Mucosa of rectum (tissue), 2 donors: Measurements from ENCODE around the gene CUBN.

ENCODE experiments used
- H3K27ac ChIP-seq, 2 donors: one replicate each; pipeline ENCODE4 v1.7.0; 2013; ENCODE audit warnings: inconsistent platforms in 2 of 2, low read depth in 2 of 2, low read length in 2 of 2
- H3K27me3 ChIP-seq, 2 donors: one replicate each; pipeline ENCODE4 v1.7.0; 2013; ENCODE audit warnings: low read length in 2 of 2; ENCODE audit not compliant: control insufficient read depth in 2 of 2, insufficient read depth in 2 of 2
- H3K36me3 ChIP-seq, 2 donors: one replicate each; pipeline ENCODE4 v1.7.0; 2013; ENCODE audit warnings: low read length in 2 of 2; ENCODE audit not compliant: control insufficient read depth in 2 of 2, insufficient read depth in 2 of 2
- H3K4me1 ChIP-seq, 2 donors: one replicate each; pipeline ENCODE4 v1.7.0; 2013; ENCODE audit warnings: low read length in 2 of 2, mild to moderate bottlenecking in 1 of 2; ENCODE audit not compliant: control insufficient read depth in 2 of 2, insufficient read depth in 2 of 2
- H3K4me3 ChIP-seq, 2 donors: one replicate each; pipeline ENCODE4 v1.7.0; 2013; ENCODE audit warnings: low read length in 2 of 2
- H3K9ac ChIP-seq, 2 donors: one replicate each; pipeline ENCODE4 v1.7.0; 2013; ENCODE audit warnings: low read length in 2 of 2, low read depth in 1 of 2, mild to moderate bottlenecking in 1 of 2
- H3K9me3 ChIP-seq, 2 donors: one replicate each; pipeline ENCODE4 v1.7.0; 2013; ENCODE audit warnings: low read length in 2 of 2; ENCODE audit not compliant: control insufficient read depth in 2 of 2
- donor health status: healthy.
- donor health status: Normal muscosa, but diverticular disease.

Gene CUBN

GRCh38 chr10:16964576-16965343, 164.9 kb downstream of the CUBN start:
- peaks cover 0 to 8% of the 10 kb centered on the region in 2 donors for H3K4me1 ChIP-seq
- no peaks in the 10 kb centered on the region for H3K9me3 ChIP-seq
- H3K4me3 ChIP-seq = no peak overlapping the region
- no peak overlapping the region for H3K27ac ChIP-seq
- no peak overlapping the region for H3K9ac ChIP-seq
- no peaks in the 10 kb centered on the region for H3K36me3 ChIP-seq
- no peaks in the 10 kb centered on the region for H3K27me3 ChIP-seq

- H3K36me3 ChIP-seq = no peaks in the 10 kb centered on the region
- no peaks in the 10 kb centered on the region for H3K4me1 ChIP-seq
- H3K27ac ChIP-seq = no peak overlapping the region
These were observed 169.1 kb downstream of the CUBN start for GRCh38 chr10:16960551-16960950.

GRCh38 chr10:16957038-16957437, 172.6 kb downstream of the CUBN start:
- Histone ChIP-seq H3K27ac (no peak overlapping the region), H3K9me3 (no peaks in the 10 kb centered on the region), H3K36me3 (no peaks in the 10 kb centered on the region), H3K4me3 (no peak overlapping the region), H3K9ac (no peak overlapping the region), H3K27me3 (no peaks in the 10 kb centered on the region), H3K4me1 (no peaks in the 10 kb centered on the region)

More at GRCh38 chr10:16960551-16960950, 169.1 kb downstream of the CUBN start:
- no peaks in the 10 kb centered on the region for H3K9me3 ChIP-seq
- no peaks in the 10 kb centered on the region for H3K27me3 ChIP-seq
- no peak overlapping the region for H3K9ac ChIP-seq
- H3K4me3 ChIP-seq = no peak overlapping the region

GRCh38 chr10:16954280-16955030, 175.2 kb downstream of the CUBN start:
- H3K4me3 ChIP-seq = no peak overlapping the region
- no peaks in the 10 kb centered on the region for H3K27me3 ChIP-seq
- no peaks in the 10 kb centered on the region for H3K9me3 ChIP-seq
- H3K36me3 ChIP-seq = no peaks in the 10 kb centered on the region
- H3K4me1 ChIP-seq = no peaks in the 10 kb centered on the region
- no peak overlapping the region for H3K27ac ChIP-seq
- no peak overlapping the region for H3K9ac ChIP-seq

GRCh38 chr10:16953270-16953669, 176.3 kb downstream of the CUBN start:
- Histone ChIP-seq H3K36me3 (no peaks in the 10 kb centered on the region), H3K9ac (no peak overlapping the region), H3K4me3 (no peak overlapping the region), H3K9me3 (no peaks in the 10 kb centered on the region), H3K4me1 (no peaks in the 10 kb centered on the region), H3K27me3 (no peaks in the 10 kb centered on the region), H3K27ac (no peak overlapping the region)

- no peaks in the 10 kb centered on the region for H3K27me3 ChIP-seq
- H3K4me1 ChIP-seq = no peaks in the 10 kb centered on the region
- no peak overlapping the region for H3K27ac ChIP-seq
- no peak overlapping the region for H3K4me3 ChIP-seq
- no peaks in the 10 kb centered on the region for H3K9me3 ChIP-seq
- H3K36me3 ChIP-seq = no peaks in the 10 kb centered on the region
- H3K9ac ChIP-seq = no peak overlapping the region
These were observed 177.0 kb downstream of the CUBN start for GRCh38 chr10:16952610-16953009.

- no peak overlapping the region for H3K9ac ChIP-seq
- no peaks in the 10 kb centered on the region for H3K9me3 ChIP-seq
- H3K4me3 ChIP-seq = no peak overlapping the region
- no peaks in the 10 kb centered on the region for H3K27me3 ChIP-seq
- no peak overlapping the region for H3K27ac ChIP-seq
- no peaks in the 10 kb centered on the region for H3K36me3 ChIP-seq
- H3K4me1 ChIP-seq = no peaks in the 10 kb centered on the region
These were observed 177.5 kb downstream of the CUBN start for GRCh38 chr10:16952080-16952479.

- H3K4me1 ChIP-seq = no peaks in the 10 kb centered on the region
- no peak overlapping the region for H3K4me3 ChIP-seq
- H3K9ac ChIP-seq = no peak overlapping the region
- no peaks in the 10 kb centered on the region for H3K9me3 ChIP-seq
- H3K27ac ChIP-seq = no peak overlapping the region
- no peaks in the 10 kb centered on the region for H3K27me3 ChIP-seq
- H3K36me3 ChIP-seq = no peaks in the 10 kb centered on the region
These were observed 178.7 kb downstream of the CUBN start for GRCh38 chr10:16950656-16951601.

- Histone ChIP-seq H3K4me1 (no peaks in the 10 kb centered on the region), H3K27ac (no peak overlapping the region), H3K9ac (no peak overlapping the region), H3K27me3 (no peaks in the 10 kb centered on the region), H3K9me3 (no peaks in the 10 kb centered on the region), H3K4me3 (no peak overlapping the region), H3K36me3 (no peaks in the 10 kb centered on the region)
These were observed 179.8 kb downstream of the CUBN start for GRCh38 chr10:16949816-16950215.

- no peaks in the 10 kb centered on the region for H3K27me3 ChIP-seq
- H3K9ac ChIP-seq = no peak overlapping the region
- no peak overlapping the region for H3K4me3 ChIP-seq
- H3K36me3 ChIP-seq = no peaks in the 10 kb centered on the region
- H3K27ac ChIP-seq = no peak overlapping the region
- H3K4me1 ChIP-seq = no peaks in the 10 kb centered on the region
- H3K9me3 ChIP-seq = no peaks in the 10 kb centered on the region
These were observed 181.2 kb downstream of the CUBN start for GRCh38 chr10:16948361-16948760.
